T-cell (primary cell): ENCODE results near the gene WDR86. TPM values are rescaled to one million over a fixed set of nuclear protein-coding genes. Genes with fewer than 3 reads are reported as not detected.
A peak's percentile ranks its signal among the peaks of the same experiment; 100 is the strongest.

Source experiments
- ATAC-seq, 4 experiments: fragments of 200-7000 bp in 3 of 4; fragments of 150-1000 bp in 1 of 4; cut with Tn5 transposase; replicated peaks in 1 of 4; 1 replicate in 3 of 4; 2 replicates in 1 of 4; pipeline ENCODE4 v1.10.0; 2021; ENCODE audit warnings: moderate library complexity in 3 of 4, mild to moderate bottlenecking in 2 of 4, moderate number of reproducible peaks in 1 of 4
- CTCF ChIA-PET, 2 donors: fragments of 300-600 bp; sonication (Branson Sonifier 250); formaldehyde crosslinking; loops; one replicate each; lab custom pipeline; 2022; ENCODE audit warnings: antibody characterized with exemption in 2 of 2; lab: Charles Lee
- POLR2A ChIA-PET, 2 donors: fragments of 300-600 bp; sonication (Branson Sonifier 250); formaldehyde crosslinking; loops; one replicate each; lab custom pipeline; 2022; ENCODE audit warnings: antibody characterized with exemption in 2 of 2; lab: Charles Lee
- DNase-seq, 35 experiments: peaks; one replicate each; pipeline versions ENCODE4 v3.0.0 to v3.0.0-alpha.2; 2013 to 2023
- H3K27ac ChIP-seq: one replicate; pipeline ENCODE4 v1.5.1; 2013; ENCODE audit warnings: low read length
- H3K27me3 ChIP-seq, 2 experiments: replicated peaks in 1 of 2; 1 replicate in 1 of 2; 2 replicates in 1 of 2; pipeline versions ENCODE4 v1.6.1 to v1.7.0; 2013; ENCODE audit warnings: low read length in 1 of 2, mixed read lengths in 1 of 2; ENCODE audit not compliant: control insufficient read depth in 2 of 2, insufficient read depth in 2 of 2; ENCODE audit errors: extremely low read depth in 1 of 2
- H3K36me3 ChIP-seq, 2 donors: 1 replicate in 1 of 2; 2 replicates in 1 of 2; pipeline versions ENCODE4 v1.6.1 to v1.7.0; 2013; ENCODE audit warnings: low read length in 1 of 2; ENCODE audit not compliant: control insufficient read depth in 2 of 2, insufficient read depth in 1 of 2; ENCODE audit errors: extremely low read depth in 1 of 2
- H3K4me1 ChIP-seq, 2 experiments: 1 replicate in 1 of 2; 2 replicates in 1 of 2; pipeline versions ENCODE4 v1.6.1 to v1.7.0; 2013; ENCODE audit warnings: low read length in 2 of 2, mixed read lengths in 1 of 2; ENCODE audit not compliant: insufficient read depth in 2 of 2, control insufficient read depth in 1 of 2; ENCODE audit errors: extremely low read depth in 1 of 2
- H3K4me3 ChIP-seq, 2 donors: 1 replicate in 1 of 2; 2 replicates in 1 of 2; pipeline versions ENCODE4 v1.5.1 to v1.7.0; 2013; ENCODE audit warnings: mild to moderate bottlenecking in 2 of 2, low read length in 1 of 2, moderate library complexity in 1 of 2; ENCODE audit not compliant: control insufficient read depth in 1 of 2; ENCODE audit errors: extremely low read depth in 1 of 2
- H3K9me3 ChIP-seq: 2 replicates; pipeline ENCODE4 v1.7.0; 2013
- H3K27ac Mint-ChIP-seq, 2 donors: one replicate each; pipeline ENCODE4 v1.8.0; 2020 to 2021; ENCODE audit warnings: mild to moderate bottlenecking in 2 of 2, mixed read lengths in 2 of 2
- H3K27me3 Mint-ChIP-seq, 2 donors: one replicate each; pipeline ENCODE4 v1.8.0; 2021 to 2022; ENCODE audit warnings: mixed read lengths in 2 of 2
- H3K36me3 Mint-ChIP-seq: one replicate; pipeline ENCODE4 v1.8.0; 2021; ENCODE audit warnings: mixed read lengths
- H3K4me1 Mint-ChIP-seq, 3 donors: one replicate each; pipeline ENCODE4 v1.8.0; 2020 to 2022; ENCODE audit warnings: mixed read lengths in 3 of 3, mild to moderate bottlenecking in 1 of 3
- H3K4me3 Mint-ChIP-seq, 3 donors: one replicate each; pipeline ENCODE4 v1.8.0; 2020 to 2022; ENCODE audit warnings: mild to moderate bottlenecking in 3 of 3, mixed read lengths in 3 of 3, moderate library complexity in 3 of 3
- H3K9me3 Mint-ChIP-seq, 3 donors: one replicate each; pipeline ENCODE4 v1.8.0; 2020 to 2022; ENCODE audit warnings: mixed read lengths in 3 of 3
- WGBS: methylation state at CpG from one replicate; pipeline ENCODE4 v1.1.5; 2013; ENCODE audit warnings: missing lambda C conversion rate; ENCODE audit not compliant: insufficient coverage; 5-methylcytosine and 5-hydroxymethylcytosine counted together
- total RNA-seq, 35 experiments: library from RNA in 6 of 35; stranded (reverse) in 6 of 35; fragments of 120-200 nt in 1 of 35; gene quantifications; one replicate each; pipeline versions ENCODE4 v1.2.1 to v1.2.4 and lab custom pipeline; 2013 to 2026

The WDR86 gene
- total RNA-seq, 5 donors from 2014 or later (not counting 1 experiment from before 2014, with no cell fraction given) = 3.1 to 26.0 (median 10.1) TPM

GRCh38 chr7:151397026-151397425, 12.8 kb downstream of the WDR86 start:
- H3K36me3 ChIP-seq = peaks cover 0 to 2% of the 10 kb centered on the region in 2 donors
- H3K9me3 Mint-ChIP-seq = no peaks in the 10 kb centered on the region
- H3K9me3 ChIP-seq = no peaks in the 10 kb centered on the region
- CTCF ChIA-PET = no interaction called here
- H3K27ac Mint-ChIP-seq = peak overlapping the region; percentile 71 to 82
- POLR2A ChIA-PET = no interaction called here
- ATAC-seq (no peak), DNase-seq (no peak)
- WGBS = 97% methylated on average over 11 of the region's 13 CpGs
- no peaks in the 10 kb centered on the region for H3K36me3 Mint-ChIP-seq
- no peak overlapping the region for H3K27ac ChIP-seq
- H3K27me3 ChIP-seq = peaks cover 0 to 7% of the 10 kb centered on the region in 2 experiments
- H3K4me3 Mint-ChIP-seq = no peak overlapping the region
- H3K4me1 Mint-ChIP-seq = peaks cover 2 to 38% (median 9%) of the 10 kb centered on the region in 3 donors
- H3K4me3 ChIP-seq = no peak overlapping the region
- H3K4me1 ChIP-seq = peaks cover 0 to 27% of the 10 kb centered on the region in 2 experiments
- no peaks in the 10 kb centered on the region for H3K27me3 Mint-ChIP-seq

- no peaks in the 10 kb centered on the region for H3K27me3 Mint-ChIP-seq
- H3K4me3 Mint-ChIP-seq = no peak overlapping the region
- peaks cover 0 to 2% of the 10 kb centered on the region in 2 donors for H3K36me3 ChIP-seq
- ChIA-PET POLR2A (no interaction called here), CTCF (interaction anchor here in 1 of 2 donors (0.7 kb wide), 1 partner anchor 172 kb away, joined by 6 read pairs; no protein-coding TSS in a partner anchor)
- H3K4me3 ChIP-seq = no peak overlapping the region
- H3K27ac ChIP-seq = no peak overlapping the region
- peaks cover 2 to 37% (median 9%) of the 10 kb centered on the region in 3 donors for H3K4me1 Mint-ChIP-seq
- H3K27me3 ChIP-seq = peaks cover 0 to 9% of the 10 kb centered on the region in 2 experiments
- no peaks in the 10 kb centered on the region for H3K36me3 Mint-ChIP-seq
- no peaks in the 10 kb centered on the region for H3K9me3 Mint-ChIP-seq
- ATAC-seq (no peak), DNase-seq (no peak)
- H3K4me1 ChIP-seq = peaks cover 0 to 27% of the 10 kb centered on the region in 2 experiments
- H3K27ac Mint-ChIP-seq = peak overlapping the region; percentile 71 to 82
- WGBS = 83% methylated on average over 4 of the region's 10 CpGs
- H3K9me3 ChIP-seq = no peaks in the 10 kb centered on the region
Observed at GRCh38 chr7:151396328-151396970, 13.4 kb downstream of the WDR86 start.

- no peak overlapping the region for H3K4me3 Mint-ChIP-seq
- H3K27ac ChIP-seq = no peak overlapping the region
- no peaks in the 10 kb centered on the region for H3K36me3 Mint-ChIP-seq
- DNase-seq = no peak
- no peak overlapping the region for H3K4me3 ChIP-seq
- no peak overlapping the region for H3K27ac Mint-ChIP-seq
- H3K36me3 ChIP-seq = peaks cover 0 to 2% of the 10 kb centered on the region in 2 donors
- no peak for ATAC-seq
- H3K27me3 Mint-ChIP-seq = no peaks in the 10 kb centered on the region
- peaks cover 0 to 9% of the 10 kb centered on the region in 2 experiments for H3K27me3 ChIP-seq
- peaks cover 8 to 31% (median 16%) of the 10 kb centered on the region in 3 donors for H3K4me1 Mint-ChIP-seq
- POLR2A ChIA-PET = no interaction called here
- H3K9me3 Mint-ChIP-seq = no peaks in the 10 kb centered on the region
- WGBS = 95% methylated on average over 9 of the region's 13 CpGs
- peaks cover 0 to 29% of the 10 kb centered on the region in 2 experiments for H3K4me1 ChIP-seq
- H3K9me3 ChIP-seq = no peaks in the 10 kb centered on the region
- CTCF ChIA-PET = no interaction called here
Observed at GRCh38 chr7:151395036-151395367, 14.8 kb downstream of the WDR86 start.

- peaks cover 0 to 2% of the 10 kb centered on the region in 2 donors for H3K27me3 Mint-ChIP-seq
- H3K36me3 Mint-ChIP-seq = no peaks in the 10 kb centered on the region
- Histone ChIP-seq H3K27ac (no peak overlapping the region), H3K27me3 (peaks cover 0 to 9% of the 10 kb centered on the region in 2 experiments), H3K9me3 (no peaks in the 10 kb centered on the region), H3K4me3 (no peak overlapping the region), H3K36me3 (peaks cover 0 to 2% of the 10 kb centered on the region in 2 donors), H3K4me1 (peaks cover 0 to 25% of the 10 kb centered on the region in 2 experiments)
- no peaks in the 10 kb centered on the region for H3K9me3 Mint-ChIP-seq
- 90% methylated on average over 30 of the region's 35 CpGs for WGBS
- DNase-seq (no peak), ATAC-seq (no peak)
- H3K27ac Mint-ChIP-seq = no peak overlapping the region
- H3K4me3 Mint-ChIP-seq = no peak overlapping the region
- peaks cover 10 to 31% (median 20%) of the 10 kb centered on the region in 3 donors for H3K4me1 Mint-ChIP-seq
- ChIA-PET CTCF (no interaction called here), POLR2A (no interaction called here)
Observed at GRCh38 chr7:151394076-151395035, 15.5 kb downstream of the WDR86 start.

GRCh38 chr7:151393031-151393977, 16.5 kb downstream of the WDR86 start:
- H3K27ac Mint-ChIP-seq = no peak overlapping the region
- peaks cover 10 to 24% (median 18%) of the 10 kb centered on the region in 3 donors for H3K4me1 Mint-ChIP-seq
- WGBS = 84% methylated on average over 25 of the region's 31 CpGs
- ChIA-PET CTCF (no interaction called here), POLR2A (no interaction called here)
- no peak for DNase-seq
- no peaks in the 10 kb centered on the region for H3K9me3 Mint-ChIP-seq
- no peak for ATAC-seq
- no peak overlapping the region for H3K4me3 Mint-ChIP-seq
- Histone ChIP-seq H3K27ac (no peak overlapping the region), H3K4me3 (no peak overlapping the region), H3K4me1 (peaks cover 0 to 23% of the 10 kb centered on the region in 2 experiments), H3K27me3 (peaks cover 0 to 9% of the 10 kb centered on the region in 2 experiments), H3K9me3 (no peaks in the 10 kb centered on the region), H3K36me3 (no peaks in the 10 kb centered on the region)
- H3K27me3 Mint-ChIP-seq = peaks cover 0 to 2% of the 10 kb centered on the region in 2 donors
- H3K36me3 Mint-ChIP-seq = no peaks in the 10 kb centered on the region
